GM18502 (cell line): Measurements from ENCODE around the gene DIP2C.
"Not testable (repeated sequence)": the region's sequence is repeated elsewhere in the genome, so short reads cannot be mapped to it uniquely, and the experiment has no call there.

ENCODE experiments used
- ATAC-seq: cut with Tn5 transposase; IDR thresholded peaks from one replicate; pipeline ENCODE4 v1.9.1; 2021; ENCODE audit warnings: mild to moderate bottlenecking; ENCODE audit not compliant: unreplicated experiment, poor library complexity

DIP2C gene

GRCh38 chr10:603745-604144 is 85.7 kb downstream of the DIP2C start:
- no peak for ATAC-seq

- no peak for ATAC-seq
Measured at GRCh38 chr10:602391-603005, 87.0 kb downstream of the DIP2C start.

- no peak for ATAC-seq
Measured at GRCh38 chr10:601660-601963, 87.9 kb downstream of the DIP2C start.

- no peak for ATAC-seq
Measured at GRCh38 chr10:600876-601659, 88.4 kb downstream of the DIP2C start.

- no peak for ATAC-seq
Measured at GRCh38 chr10:600234-600633, 89.2 kb downstream of the DIP2C start.

GRCh38 chr10:599767-600166 is 89.7 kb downstream of the DIP2C start:
- no peak for ATAC-seq

- no peak for ATAC-seq
Measured at GRCh38 chr10:598415-599170, 90.9 kb downstream of the DIP2C start.

- ATAC-seq: no peak
Measured at GRCh38 chr10:597976-598375, 91.5 kb downstream of the DIP2C start.

GRCh38 chr10:596725-597345 is 92.6 kb downstream of the DIP2C start:
- no peak for ATAC-seq

- not testable (repeated sequence) for ATAC-seq
Measured at GRCh38 chr10:596131-596530, 93.3 kb downstream of the DIP2C start.

- no peak for ATAC-seq
Measured at GRCh38 chr10:595473-595872, 94.0 kb downstream of the DIP2C start.

GRCh38 chr10:594584-595270 is 94.7 kb downstream of the DIP2C start:
- ATAC-seq: no peak

- ATAC-seq: no peak
Measured at GRCh38 chr10:593901-594457, 95.5 kb downstream of the DIP2C start.

- ATAC-seq: no peak
Measured at GRCh38 chr10:593421-593820, 96.0 kb downstream of the DIP2C start.

GRCh38 chr10:593016-593415 is 96.5 kb downstream of the DIP2C start:
- no peak for ATAC-seq

GRCh38 chr10:591646-592045 is 97.8 kb downstream of the DIP2C start:
- ATAC-seq: no peak

GRCh38 chr10:590721-591120 is 98.7 kb downstream of the DIP2C start:
- ATAC-seq: no peak

GRCh38 chr10:589961-590680 is 99.3 kb downstream of the DIP2C start:
- no peak for ATAC-seq
